ENCODE measurements around the gene NPHS1.
"Not testable (repeated sequence)": the region's sequence is repeated elsewhere in the genome, so short reads cannot be mapped to it uniquely, and the experiment has no call there.

The NPHS1 gene

DNA sequence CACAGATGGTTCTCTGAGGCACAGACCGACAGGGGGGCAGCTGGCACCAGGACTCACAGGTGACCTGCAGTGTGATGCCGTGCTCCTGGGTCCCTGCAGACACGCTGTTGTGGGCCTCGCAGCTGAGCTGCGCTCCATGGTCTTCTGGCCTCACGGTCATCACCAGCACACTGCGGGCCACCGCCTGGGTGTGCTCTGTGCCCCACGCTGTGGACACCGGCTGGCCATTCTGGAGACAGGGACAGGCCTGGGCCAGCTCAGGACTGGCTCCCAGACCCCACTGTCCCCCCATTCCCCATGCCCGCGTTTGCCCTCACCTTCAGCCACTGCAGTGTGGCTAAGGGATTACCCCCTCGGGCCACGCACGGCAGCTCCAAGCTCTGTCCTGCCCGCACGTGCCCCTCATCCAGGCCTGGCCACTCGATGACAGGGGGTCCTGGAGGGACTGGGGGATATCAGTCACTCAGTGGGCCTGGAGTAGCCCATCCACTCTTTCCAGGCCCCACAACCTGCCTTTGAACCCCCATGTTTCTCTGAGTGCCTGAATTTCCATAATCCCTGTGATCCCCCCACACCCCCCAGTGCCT is 3.3 kb downstream of the NPHS1 start:
- DNase-seq (ENCODE audit: low read depth in 1 of 2, low spot score in 1 of 2), result no peak

DNA sequence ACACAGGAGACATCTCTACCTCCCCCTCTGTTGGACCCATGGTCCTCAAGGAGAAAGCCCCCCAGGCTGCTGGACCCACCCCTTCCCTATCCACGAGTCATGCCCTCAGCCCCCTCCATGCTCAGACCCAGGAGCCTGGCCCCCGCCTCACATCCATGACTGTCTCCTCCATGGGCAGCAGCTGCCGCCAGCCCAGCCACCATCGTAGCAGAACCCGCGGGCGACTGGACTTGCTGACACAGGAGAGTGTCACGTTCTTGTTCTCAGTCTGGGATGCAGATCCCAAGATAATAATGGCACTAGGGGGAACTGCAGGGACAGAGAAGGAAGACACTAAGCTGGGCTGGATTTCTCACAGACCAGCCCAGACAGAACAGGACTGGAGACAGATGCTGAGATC is 3.8 kb downstream of the NPHS1 start:
- no peak for DNase-seq (ENCODE audit: low read depth in 1 of 2, low spot score in 1 of 2)

DNA sequence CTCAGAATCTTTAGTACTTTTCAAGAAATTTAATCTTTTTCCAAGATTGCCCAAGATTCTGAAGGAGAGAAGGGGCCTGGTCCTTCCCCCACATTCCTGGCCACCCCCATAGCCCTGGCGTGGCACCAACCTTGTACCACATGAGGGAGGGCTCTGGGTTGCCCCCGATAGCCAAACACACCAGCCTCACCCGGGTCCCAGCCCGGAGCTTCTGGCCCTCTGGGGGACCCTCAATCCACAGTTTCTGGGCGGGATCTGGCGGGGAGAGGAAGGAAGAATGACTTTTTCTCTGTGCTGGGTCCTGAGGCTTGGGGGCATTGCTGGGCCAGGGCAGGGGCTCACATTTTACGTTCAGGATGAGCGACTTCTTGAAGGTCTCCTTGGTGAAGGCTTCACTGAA is 4.4 kb downstream of the NPHS1 start:
- no peak for DNase-seq (ENCODE audit: low read depth in 1 of 2, low spot score in 1 of 2)

DNA sequence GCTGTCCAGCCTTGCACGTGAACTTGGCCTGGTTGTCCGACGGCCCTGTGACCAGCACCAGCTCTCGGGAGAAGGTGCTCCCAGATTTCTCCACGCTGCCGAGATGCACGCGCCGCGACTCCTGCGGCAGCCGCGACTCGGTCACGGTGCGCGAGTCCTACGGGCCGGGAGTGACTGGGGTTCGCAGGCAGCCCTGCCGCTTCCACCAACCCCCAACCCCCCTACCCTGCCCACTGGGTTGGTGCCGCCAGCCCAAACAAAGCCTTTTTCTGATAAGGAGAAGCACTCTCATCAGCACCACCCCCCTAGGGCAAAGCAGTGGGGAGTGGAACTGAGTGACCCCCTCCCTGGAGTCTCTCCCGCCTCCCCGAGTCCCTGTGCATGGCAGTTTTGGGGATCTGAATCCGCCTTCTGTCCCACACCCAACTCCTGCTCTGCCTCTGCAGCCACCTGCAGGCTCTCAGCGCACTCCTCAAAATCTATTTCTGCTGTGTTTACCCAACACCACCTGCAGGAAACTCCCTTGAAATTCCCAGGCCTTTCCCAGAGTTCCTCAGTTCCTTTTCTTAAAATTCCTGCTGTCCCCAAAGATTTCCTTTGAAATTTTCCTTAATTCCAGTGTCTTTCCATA is 6.2 kb downstream of the NPHS1 start:
- DNase-seq (ENCODE audit: low read depth in 1 of 2, low spot score in 1 of 2), result no peak

DNA sequence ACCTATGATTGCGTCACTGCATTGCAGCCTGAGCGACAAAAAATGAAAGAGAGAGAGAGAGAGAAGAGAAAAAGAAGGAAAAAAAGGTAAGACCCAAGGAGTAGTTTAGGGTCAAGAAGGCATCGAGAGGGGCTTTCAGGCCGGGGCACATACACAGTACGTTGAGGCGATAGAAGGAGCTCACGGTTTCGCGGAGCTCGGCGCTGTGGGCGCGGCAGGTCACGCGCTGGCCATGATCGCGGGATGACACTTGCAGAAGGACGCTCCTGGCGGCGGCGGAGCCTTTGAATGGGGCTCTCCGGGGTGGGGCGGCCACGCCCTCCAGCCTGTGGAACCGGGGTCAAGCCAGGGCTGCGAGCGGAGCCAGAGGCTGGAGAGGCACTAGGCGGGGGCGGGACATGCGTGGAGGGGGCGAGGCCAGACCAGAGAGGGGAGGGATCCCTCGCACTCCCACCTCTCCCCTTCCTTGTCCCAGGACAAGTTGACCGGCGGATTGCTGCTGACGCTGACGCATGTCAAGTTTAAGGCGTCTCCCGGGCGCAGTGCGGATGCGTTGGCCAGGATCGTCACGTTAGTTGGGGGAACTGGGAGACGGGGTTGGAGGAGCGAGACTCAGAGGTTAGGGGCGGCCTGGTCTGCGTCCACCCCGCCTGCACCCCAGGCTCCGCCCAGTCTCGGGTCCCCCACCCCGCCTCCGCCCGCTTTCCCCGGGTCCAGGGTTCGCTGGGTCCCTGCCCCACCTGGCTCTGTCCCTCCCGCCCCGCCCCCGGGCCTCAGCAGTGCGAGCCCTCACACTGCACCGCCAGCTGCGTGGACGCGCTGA is 6.9 kb downstream of the NPHS1 start:
- DNase-seq (ENCODE audit: low read depth in 1 of 2, low spot score in 1 of 2), result no peak

DNA sequence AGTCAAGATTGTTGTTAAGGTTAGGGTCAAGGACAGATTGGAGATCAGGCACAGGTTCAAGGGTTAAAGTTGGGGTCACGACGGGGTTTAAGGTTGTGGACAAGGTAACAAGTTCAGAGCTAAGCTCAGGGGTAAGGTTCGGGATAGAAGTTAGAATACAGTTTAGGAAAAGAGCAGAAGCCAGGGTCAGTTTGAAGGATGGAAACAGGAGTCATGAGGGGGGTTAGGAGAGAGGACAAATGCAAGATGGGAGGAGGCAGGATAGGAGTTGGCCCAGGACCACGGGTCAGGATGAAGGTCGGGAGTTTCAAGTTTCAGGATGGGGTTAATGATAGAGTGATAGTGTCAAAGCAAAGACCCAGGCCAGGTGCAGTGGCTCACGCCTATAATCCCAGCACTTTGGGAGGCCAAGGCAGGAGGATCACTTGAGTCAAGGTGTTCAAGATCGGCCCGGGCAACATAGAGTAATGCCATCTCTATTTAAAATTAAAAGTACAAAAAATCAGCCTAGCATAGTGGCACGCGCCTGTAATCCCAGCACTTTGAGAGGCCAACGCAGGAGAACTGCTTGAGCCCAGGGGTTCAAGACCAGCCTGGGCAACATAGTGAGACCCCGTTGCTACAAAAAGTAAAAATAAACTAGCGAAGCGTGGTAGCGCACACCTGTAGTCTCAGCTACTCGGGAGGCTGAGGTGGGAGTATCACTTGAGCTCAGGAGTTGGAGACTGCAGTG is 7.7 kb downstream of the NPHS1 start:
- no peak for DNase-seq (ENCODE audit: low read depth in 1 of 2, low spot score in 1 of 2)

DNA sequence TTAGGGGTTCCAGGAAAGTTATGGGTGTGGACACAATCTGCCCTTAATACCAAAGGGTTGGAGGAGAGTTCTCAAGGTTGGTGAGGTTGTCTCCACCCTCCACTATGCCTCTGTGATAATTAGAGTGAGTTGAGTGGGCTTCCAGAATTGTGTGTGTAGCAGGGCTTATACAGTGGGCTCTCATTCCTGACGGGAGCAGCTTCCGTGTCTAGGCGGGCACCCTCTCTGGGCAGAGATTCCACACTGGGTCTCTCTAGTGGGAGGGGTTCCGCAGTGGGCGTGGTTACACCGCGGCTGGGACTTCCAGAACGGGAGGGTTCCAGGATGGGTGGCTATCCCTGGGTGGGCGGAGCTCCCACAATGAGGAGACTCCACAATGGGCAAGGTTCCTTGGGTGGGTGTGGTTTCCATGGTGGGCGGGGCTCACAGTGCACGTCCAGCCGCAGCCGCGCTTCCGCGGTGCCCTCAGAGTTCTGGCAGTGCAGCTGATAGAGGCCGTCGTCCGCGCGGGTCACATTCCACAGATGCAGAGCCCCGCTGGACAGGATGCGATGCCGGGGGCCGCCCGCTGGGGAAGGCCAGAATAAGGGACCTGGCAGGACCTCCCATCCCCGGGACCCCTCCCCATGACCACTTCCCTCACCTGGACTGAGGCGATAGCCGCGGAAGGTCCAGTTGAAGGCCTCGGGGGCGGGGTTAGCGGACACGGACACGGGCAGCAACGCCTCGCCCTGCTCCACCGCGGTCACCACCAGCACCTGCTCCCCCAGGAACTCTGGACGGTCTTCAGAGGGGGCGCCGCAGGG is 8.4 kb downstream of the NPHS1 start:
- no peak for DNase-seq (ENCODE audit: low read depth in 1 of 2, low spot score in 1 of 2)

DNA sequence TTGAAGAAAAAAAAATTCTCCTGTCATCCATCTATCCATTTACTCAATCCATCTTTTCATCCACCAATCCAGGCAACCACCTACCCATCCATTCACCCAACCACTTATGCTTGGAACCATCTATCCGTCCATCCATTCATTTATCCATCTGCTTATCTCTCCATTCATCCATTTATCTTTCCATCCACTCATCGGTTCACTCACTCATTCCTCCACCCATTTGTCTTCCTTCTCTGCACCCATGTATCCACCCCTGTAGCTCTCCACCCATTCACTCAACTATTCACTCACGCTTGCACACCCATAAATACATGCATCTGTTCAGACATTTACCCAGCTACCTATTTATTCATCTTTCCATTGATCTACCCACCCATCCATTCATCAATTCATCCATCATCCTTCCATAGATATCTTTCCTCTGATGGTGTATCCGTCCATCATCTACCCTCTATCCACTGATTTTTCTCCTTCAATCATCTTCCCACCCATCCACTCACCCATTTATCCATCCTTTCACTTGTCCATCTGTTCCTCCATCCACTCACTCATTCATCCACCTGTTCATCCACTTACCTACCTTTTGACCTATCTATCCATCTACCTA is 9.5 kb downstream of the NPHS1 start:
- DNase-seq (ENCODE audit: low read depth in 1 of 2, low spot score in 1 of 2), result no peak

DNA sequence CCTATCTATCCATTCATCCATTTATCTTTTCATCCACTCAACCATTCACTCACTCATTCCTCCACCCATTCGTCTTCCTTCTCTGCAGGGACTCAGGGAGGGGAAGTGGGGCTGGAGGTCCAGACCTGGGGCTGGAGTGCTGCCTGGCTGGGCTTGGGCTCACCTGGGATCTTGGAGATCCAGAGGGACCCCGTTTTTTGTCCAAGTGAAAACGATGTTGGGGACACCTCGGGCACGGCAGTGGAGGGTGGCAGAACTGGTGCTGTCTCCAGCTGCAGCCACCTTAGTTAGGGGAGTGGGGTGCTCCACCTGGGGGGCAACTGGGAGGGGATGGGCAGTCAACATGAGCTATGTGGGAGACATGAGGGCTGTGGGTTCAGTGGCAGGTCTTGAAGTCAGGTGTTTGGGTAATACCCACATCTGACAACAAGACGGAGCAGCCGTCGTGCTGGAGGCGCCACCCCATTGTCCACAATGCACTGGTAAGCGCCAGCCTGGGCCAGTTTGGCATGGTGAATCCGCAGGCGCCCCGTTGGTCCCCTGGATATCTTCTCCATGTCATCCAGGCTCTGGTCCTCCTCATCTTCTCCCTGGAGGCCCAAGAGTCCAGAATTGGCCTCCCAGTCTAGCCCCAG is 10.2 kb downstream of the NPHS1 start:
- DNase-seq (ENCODE audit: low read depth in 1 of 2, low spot score in 1 of 2), result no peak

DNA sequence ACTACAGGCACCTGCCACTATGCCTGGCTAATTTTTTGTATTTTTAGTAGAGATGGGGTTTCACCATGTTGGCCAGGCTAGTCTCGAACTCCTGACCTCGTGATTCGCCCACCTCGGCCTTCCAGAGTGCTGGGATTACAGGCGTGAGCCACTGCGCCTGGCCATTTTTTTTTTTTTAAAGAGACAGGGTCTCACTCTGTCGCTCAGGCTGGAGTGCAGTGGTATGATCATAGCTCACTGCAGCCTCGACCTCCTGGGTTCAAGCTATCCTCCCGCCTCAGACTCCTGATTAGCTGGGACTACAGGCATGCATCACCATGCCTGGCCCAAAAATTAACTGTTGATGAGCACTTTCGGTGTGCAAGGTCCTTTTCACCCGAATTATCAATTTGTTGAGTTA is 16.2 kb downstream of the NPHS1 start:
- not testable (repeated sequence) for DNase-seq (ENCODE audit: low read depth in 1 of 2, low spot score in 1 of 2)

DNA sequence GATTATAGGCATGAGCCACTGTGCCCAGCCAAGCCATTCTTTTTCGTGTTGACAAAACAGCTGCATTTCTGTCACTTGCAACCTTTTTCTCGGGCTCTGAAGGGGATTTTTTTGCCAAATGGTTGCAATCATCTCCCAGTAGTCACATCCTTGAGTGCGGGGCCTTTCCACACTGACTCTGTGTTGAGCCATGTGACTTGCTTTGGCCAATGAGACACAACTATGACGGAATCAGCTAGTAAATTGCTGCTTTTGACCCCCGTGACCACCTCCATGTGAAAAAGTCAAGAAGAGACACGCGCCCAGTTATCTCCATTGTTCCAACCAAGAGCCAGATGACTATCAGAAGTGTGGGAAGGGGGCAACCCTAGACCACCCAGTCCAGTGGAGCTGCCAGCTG is 18.3 kb downstream of the NPHS1 start:
- no peak for DNase-seq (ENCODE audit: low read depth in 1 of 2, low spot score in 1 of 2)

DNA sequence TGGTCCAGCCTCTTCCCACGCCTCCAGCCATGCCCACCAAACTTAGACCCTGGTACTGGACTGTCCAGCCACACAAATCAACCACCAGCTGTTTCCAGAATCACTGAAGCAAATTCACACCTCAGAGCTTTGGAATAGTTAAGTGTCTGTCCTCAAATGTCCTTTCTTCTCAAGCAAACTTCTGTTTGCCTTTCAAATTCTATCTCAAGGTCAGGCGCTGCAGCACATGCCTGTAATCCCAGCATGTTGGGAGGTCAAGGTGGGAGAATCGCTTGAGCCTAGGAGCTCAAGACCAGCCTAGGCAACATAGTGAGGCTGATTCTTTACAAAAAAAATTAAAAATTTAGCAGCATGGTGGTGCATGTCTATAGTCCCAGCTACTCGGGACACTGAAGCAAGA is 20.2 kb downstream of the NPHS1 start:
- no peak for DNase-seq (ENCODE audit: low read depth in 1 of 2, low spot score in 1 of 2)

DNA sequence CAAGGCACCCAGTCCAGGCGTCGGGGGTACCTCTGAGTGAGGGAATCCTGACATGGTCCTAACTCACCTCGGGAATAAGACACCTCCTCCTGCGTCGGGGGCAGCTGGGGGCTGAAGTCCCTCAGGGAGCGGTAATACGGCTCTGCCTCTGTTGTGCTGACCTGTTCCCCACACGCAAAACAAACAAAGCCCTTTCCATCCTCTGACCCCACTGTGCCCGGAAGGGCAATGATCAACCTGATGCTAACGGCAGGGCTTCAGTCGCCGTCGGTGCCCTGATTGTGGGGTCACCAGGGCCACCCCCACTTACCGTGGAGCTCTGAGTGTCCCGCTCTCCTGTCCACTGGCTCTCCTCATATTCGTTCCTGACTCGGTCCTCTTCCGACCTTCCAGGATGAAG is 21.3 kb downstream of the NPHS1 start:
- no peak for DNase-seq (ENCODE audit: low read depth in 1 of 2, low spot score in 1 of 2)

DNA sequence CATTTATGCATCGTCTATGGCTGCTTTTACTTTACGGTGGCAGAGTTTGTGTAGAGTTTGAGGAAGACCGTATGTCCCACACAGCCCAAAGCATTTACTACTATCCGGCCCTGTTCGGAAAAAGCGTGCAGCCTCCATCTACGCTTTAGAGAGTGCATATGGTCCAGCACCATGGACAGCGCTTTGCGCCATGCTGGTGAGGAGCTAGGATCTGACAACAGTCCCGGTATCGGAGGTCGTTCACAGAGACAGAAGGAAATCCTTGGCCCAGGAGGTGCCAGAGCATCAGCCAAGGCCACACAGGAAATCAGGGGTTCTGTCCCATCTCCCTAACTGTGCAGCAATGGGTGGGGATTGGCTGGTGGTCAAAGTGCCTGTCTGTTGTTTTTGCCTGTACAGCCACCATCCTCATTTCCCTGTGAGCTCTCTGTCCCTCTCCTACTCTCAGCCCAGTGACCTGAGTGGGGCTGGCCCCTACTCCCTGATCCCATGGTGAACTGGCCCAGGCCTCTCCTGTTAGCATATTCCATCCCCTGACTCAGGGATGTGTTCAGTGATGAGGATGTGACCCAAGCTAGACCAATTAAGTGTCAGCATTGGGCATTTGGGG is 23.5 kb downstream of the NPHS1 start:
- peak in 1 of 2 donors; percentile 12 for DNase-seq (ENCODE audit: low read depth in 1 of 2, low spot score in 1 of 2)

DNA sequence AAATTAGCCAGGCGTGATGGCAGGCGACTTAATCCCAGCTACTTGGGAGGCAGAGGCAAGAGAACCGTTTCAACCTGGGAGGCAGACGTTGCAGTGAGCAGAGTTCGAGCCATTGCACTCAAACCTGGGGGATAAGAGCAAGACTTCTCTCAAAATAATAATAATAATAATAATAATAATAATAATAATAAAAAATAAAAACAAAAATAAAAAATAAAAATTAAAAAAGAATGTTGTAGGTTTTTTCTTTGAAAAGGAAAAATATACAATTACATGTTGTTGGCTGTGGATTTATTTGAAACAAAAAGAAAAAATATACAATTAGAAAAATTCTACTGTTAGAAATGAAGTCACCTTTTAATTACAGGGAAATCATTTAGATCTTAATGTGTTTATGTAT is 28.2 kb downstream of the NPHS1 start:
- no peak for DNase-seq (ENCODE audit: low read depth in 1 of 2, low spot score in 1 of 2)

DNA sequence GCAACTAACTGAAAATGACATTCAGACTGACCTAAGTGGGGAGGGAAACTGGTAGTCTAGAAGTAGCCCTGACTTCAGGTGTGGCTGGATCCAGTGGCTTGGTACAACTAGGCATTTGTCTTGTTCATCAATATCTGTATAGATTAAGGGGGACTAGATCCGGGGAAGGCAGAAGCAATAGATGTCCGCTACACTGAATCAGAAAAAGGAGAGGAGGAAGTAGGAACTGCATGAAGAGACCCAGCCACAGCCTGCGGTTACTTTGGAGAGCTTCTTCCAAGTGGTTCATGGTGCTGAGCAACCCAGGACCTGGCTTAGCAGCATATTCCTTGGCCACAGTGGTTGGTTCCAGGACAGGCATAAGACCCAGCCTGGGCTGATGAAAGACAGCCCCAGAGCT is 29.7 kb downstream of the NPHS1 start:
- no peak for DNase-seq (ENCODE audit: low read depth in 1 of 2, low spot score in 1 of 2)

DNA sequence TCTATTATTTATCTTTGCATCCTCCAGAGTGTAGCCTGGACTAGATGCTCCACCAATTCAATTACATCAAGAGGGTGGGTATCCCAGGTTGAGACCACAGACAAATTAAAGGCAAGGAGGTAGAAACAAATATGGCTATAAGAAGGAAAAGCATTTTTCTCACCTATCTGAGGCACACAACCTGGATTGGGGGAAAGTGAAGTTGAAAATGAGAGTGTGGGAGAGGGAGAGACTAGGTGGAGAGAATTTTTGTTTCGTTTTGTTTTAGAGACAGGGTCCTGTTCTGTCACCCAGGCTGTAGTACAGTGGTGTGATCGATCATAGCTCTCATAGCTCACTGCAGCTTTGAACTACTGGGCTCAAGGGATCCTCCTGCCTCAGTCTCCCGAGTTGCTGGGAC is 33.9 kb downstream of the NPHS1 start:
- no peak for DNase-seq (ENCODE audit: low read depth in 1 of 2, low spot score in 1 of 2)

DNA sequence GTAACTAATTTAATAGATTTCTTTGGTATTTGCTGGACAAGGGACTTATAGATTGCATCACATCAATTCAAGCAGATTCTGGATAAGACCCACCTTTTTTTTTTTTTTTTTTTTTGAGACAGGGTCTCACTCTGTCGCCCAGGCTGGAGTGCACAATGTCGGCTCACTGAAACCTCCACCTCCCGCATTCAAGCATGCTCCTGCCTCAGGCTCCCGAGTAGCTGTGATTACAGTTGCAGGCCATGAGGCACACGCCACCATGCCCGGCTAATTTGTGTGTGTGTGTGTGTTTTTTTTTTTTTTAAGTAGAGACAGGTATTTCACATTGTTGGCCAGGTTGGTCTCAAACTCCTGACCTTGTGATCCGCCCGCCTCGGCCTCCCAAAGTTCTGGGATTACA is 35.5 kb downstream of the NPHS1 start:
- DNase-seq (ENCODE audit: low read depth in 1 of 2, low spot score in 1 of 2), result no peak

DNA sequence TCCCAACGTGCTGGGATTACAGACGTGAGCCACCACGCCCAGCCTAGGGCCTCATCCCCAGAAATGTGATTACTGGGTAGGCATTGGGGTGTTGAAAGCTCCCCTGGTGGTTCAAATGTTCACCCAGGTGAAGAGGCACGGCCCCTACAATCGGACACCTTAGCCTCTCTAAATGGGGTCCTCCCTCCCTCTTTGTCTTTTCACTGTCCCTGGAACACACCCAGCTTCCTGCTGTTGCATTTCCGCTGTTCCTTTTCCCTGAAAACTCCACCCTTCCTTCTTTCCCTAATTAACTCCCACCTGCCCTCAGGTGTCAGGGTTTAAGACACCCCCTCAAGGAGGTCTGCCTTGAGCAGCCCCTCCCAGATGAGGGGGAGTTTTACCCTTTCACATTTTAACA is 36.0 kb downstream of the NPHS1 start:
- DNase-seq (ENCODE audit: low read depth in 1 of 2, low spot score in 1 of 2), result no peak

Data from activated CD4-positive, alpha-beta T cell treated with anti-CD3 and anti-CD28 coated beads, Interleukin-2, amount 50 U/mL, for 24 hours (primary cell).